GM19099 (cell line): ENCODE measurements around the gene ATXN10.

ENCODE experiments used
- POLR2A ChIP-seq: IDR thresholded peaks from 3 replicates; pipeline ENCODE4 v1.6.1; 2011; ENCODE audit warnings: low read depth; ENCODE audit not compliant: insufficient read length; ENCODE audit errors: extremely low read depth

The ATXN10 gene

DNA sequence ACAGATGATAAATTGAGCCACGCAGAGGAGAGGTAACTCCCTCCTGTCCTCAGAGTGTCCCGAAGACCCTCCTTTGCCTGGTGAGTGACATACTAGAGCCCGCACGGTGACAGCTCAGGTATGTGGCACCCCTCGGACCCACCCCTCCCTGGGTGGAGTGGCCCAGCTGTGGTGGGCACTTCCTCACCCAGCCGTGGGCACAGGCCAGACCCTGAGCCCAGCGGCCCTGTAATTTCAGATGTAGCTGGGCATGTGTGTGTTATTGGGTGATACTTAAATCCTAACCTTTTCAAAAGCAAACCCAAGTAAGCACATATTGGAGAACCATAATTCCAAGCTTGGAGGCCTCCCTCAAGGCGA, 212.2 kb downstream of the ATXN10 start:
- no peak for TF ChIP-seq POLR2A

- TF ChIP-seq POLR2A = no peak
Measured at GRCh38 chr22:45884201-45885062, 212.8 kb downstream of the ATXN10 start.

DNA sequence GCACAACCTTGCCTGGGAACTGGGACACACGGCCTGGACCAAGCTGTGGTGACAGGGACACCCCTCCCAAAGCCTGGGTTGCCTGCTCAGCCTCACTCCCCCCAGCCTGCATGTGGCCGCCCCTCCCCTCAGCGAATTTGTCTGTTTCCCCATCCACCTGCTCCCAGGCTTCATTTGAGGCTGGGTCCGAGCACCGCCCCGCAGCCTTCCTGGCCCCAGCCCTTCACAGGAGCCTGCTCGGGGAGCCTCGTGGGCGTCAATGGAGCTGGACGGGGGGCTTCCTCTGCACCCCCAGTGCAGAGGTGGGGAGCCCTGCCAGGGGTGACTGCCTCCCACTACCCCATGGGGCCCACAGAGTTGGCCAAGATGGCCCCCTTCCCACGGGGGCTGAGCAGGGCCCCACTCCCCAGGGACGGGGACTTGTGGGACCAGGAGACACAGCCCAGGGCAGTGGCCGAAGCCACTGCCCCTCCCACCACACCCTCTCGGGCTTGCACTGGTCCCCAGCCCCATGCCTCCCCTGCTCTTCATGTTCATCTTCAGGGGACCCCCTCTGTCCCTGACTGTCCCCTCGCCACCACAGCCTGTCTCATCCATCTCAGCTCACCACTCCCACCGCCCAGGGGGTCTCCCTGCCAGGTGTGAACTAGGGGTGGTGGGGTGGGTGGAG, 213.7 kb downstream of the ATXN10 start:
- TF ChIP-seq POLR2A = no peak

- TF ChIP-seq POLR2A = no peak
Measured at GRCh38 chr22:45885941-45886395, 214.3 kb downstream of the ATXN10 start.

DNA sequence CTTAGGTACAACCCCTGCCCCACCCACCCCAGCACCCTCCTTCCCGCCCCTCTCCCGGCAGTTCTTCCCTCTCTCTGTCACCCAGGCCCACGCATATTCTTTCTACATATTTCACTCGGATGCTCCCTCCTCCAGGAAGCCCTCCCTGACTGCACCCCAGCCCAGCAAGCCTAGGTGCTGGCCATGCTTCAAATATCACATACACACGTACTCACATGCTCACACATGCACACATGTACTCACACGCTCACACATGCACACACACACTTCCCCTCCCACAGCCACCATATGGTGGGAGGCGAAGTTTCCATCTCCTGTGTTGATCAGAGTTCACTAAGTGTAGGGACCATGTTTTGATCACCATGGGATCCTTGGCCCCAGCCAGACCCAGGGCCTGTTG, 214.9 kb downstream of the ATXN10 start:
- no peak for TF ChIP-seq POLR2A

DNA sequence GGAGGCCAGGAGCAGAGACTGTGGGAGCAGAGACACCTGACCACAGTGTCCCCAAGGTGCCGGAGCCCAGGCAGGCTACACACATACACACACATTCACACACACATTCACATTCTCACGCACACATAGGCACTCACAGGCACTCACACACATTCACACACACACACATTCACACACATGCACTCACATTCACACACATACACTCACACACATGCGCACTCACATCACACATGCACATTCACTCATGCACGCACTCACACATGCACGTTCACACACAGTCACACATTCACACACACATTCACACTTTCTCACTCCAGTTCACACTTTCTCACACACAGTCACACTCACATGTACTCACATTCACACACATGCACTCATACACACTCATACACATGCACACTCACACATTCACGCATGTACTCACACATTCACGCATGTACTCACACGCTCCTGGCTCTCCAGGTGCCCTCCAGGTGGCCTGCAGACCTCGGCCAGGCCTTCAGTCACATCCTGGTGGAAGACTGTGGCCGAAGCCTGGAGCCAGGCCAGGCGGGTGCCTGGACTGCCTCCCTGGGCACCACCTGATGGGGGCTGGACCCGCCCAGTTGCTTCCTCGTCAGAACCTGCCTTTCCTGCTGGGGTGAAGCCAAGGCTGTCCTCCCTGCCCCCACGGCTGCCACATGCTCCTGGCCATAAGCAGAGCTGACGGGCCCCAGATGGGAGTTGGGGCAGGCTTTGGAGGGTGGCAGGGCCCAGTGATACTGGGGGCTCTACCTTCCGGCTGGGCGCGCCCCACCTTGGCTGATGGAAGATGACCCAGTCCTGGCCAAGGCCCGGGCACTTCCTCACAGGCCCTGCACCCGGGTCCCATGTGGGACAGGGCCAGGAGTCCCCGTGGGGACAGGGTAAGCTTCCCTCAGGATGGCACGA, 215.8 kb downstream of the ATXN10 start:
- TF ChIP-seq POLR2A = no peak

- no peak for TF ChIP-seq POLR2A
Measured at GRCh38 chr22:45888221-45889092, 216.8 kb downstream of the ATXN10 start.

GRCh38 chr22:45889093-45889538, 217.5 kb downstream of the ATXN10 start:
- no peak for TF ChIP-seq POLR2A

GRCh38 chr22:45889539-45890350, 218.1 kb downstream of the ATXN10 start:
- TF ChIP-seq POLR2A = no peak

- no peak for TF ChIP-seq POLR2A
Measured at GRCh38 chr22:45890351-45890635, 218.7 kb downstream of the ATXN10 start.

GRCh38 chr22:45891021-45891421, 219.4 kb downstream of the ATXN10 start:
- TF ChIP-seq POLR2A = no peak

DNA sequence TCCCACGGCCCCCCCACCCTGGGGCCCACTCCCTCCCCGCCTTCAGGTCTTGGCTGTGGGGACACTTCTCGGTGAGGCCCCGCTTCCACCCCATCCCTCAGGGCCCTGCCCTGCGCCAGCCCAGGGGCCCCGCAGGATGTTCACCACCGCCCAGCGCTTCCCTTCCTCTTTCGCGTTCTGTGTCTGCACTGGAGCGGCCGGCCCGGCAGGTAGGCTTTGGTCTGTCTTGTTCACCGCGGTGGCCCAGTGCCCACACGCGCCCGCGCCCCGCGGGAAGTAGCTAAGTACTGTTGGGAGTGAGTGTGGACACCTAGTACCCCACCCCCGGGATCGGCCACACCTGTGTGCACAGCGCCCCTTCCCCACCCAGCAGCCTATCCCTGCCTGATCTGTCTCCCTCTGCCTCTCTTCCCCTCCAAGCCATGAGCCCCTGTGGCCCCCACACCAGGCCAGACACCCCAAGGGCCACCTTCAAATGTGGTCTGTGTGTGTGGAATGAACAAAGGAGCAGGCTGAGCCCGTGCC, 219.9 kb downstream of the ATXN10 start:
- no peak for TF ChIP-seq POLR2A

DNA sequence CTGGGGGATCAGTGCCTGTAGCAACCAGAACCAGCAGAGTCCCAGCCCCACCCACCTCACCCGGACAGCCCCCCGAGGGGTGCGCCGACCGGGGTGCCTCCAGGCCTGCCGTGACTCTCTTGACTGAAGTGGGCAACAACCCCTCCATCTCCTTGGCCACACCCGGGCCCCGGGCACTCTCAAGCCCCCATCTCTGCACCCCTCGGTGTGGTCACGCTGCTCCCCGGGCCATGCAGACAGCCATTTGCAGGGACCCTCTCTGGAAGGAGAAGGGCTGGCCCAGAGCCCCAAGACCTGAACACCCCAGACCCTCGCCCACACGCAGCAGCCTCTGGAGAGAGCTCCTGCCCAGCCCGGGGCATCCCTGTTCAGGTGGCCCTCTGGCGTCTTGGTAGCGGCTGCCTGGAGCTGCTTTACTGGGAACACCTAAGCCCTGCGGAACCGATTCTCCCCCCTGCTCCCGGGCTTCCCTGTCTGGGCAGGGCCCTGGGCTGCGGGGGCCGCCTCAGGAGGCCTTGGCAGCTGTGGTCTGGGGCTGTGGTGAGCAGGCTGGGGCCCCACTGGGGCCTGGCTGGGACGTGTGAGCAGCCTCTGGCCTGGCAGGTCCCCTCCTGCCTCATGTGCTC, 220.5 kb downstream of the ATXN10 start:
- no peak for TF ChIP-seq POLR2A
